HG02840 (cell line): ENCODE results near the gene GAGE1.
"Not testable (repeated sequence)": the region's sequence is repeated elsewhere in the genome, so short reads cannot be mapped to it uniquely, and the experiment has no call there.

Experiments
- ATAC-seq: cut with Tn5 transposase; IDR thresholded peaks from one replicate; pipeline ENCODE4 v1.9.1; 2021; ENCODE audit warnings: mild to moderate bottlenecking, moderate library complexity, moderate number of reproducible peaks; ENCODE audit not compliant: unreplicated experiment, low FRiP score

The GAGE1 gene, protein sequence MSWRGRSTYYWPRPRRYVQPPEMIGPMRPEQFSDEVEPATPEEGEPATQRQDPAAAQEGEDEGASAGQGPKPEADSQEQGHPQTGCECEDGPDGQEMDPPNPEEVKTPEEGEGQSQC

GRCh38 chrX:49598720-49599119 is at the start of gene GAGE1:
GAGE1 (plus strand) TSS chrX:49599020; CDS start chrX:49600175, 1,155 bp downstream.
- not testable (repeated sequence) for ATAC-seq

GRCh38 chrX:49550989-49551388 is 47.8 kb upstream of the GAGE1 start, which contains the start of gene GAGE12E:
GAGE12E (plus strand) TSS chrX:49551289; CDS start chrX:49552444, 1,155 bp downstream.
- ATAC-seq = not testable (repeated sequence)

DNA sequence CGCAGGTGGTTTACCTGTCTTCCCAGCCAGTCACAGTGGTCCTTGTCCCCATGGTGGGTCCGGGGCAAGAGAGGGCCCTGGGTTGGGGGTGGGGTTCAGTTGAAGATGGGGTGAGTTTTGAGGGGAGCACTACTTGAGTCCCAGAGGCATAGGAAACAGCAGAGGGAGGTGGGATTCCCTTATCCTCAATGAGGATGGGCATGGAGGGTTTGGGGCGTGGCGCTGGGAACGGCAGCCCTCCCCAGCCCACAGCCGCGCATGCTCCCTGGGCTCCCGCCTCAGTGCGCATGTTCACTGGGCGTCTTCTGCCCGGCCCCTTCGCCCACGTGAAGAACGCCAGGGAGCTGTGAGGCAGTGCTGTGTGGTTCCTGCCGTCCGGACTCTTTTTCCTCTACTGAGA is 38.3 kb upstream of the GAGE1 start, which contains the start of gene GAGE12F:
Gene GAGE12F (plus strand): TSS at position 301 of the 400 bp plus-strand sequence. CDS start 1,155 bp downstream, outside the sequence.
- ATAC-seq = not testable (repeated sequence)

GRCh38 chrX:49568728-49569127 is 30.1 kb upstream of the GAGE1 start:
- ATAC-seq = not testable (repeated sequence)

DNA sequence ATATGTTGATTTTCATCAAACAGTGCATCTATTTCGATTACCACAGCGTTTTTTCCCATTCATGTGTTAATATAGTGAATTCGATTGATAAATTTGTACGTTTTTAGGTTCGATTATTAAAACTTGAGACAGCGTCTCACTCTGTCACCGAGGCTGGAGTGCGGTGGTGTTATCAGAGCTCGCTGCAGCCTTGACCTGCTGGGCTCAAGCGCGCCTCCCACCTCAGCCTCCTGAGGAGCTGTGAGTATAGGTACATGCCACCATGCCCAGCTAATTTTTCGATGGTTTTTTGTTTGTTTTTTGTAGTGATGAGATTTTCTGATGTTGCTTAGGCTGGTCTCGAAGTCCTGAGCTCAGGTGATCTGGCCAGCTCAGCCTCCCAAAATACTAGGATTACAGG is 29.7 kb upstream of the GAGE1 start:
- not testable (repeated sequence) for ATAC-seq

- ATAC-seq = not testable (repeated sequence)
These were observed 28.7 kb upstream of the GAGE1 start, which contains the start of gene GAGE12G for GRCh38 chrX:49570100-49570499. GAGE12G (plus strand) TSS chrX:49570400; CDS start chrX:49571555, 1,155 bp downstream.

DNA sequence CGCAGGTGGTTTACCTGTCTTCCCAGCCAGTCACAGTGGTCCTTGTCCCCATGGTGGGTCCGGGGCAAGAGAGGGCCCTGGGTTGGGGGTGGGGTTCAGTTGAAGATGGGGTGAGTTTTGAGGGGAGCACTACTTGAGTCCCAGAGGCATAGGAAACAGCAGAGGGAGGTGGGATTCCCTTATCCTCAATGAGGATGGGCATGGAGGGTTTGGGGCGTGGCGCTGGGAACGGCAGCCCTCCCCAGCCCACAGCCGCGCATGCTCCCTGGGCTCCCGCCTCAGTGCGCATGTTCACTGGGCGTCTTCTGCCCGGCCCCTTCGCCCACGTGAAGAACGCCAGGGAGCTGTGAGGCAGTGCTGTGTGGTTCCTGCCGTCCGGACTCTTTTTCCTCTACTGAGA is 19.2 kb upstream of the GAGE1 start, which contains the start of gene GAGE12H:
Gene GAGE12H (plus strand): TSS at position 301 of the 400 bp plus-strand sequence. CDS start 1,155 bp downstream, outside the sequence.
- not testable (repeated sequence) for ATAC-seq

GRCh38 chrX:49589196-49589595 is 9.6 kb upstream of the GAGE1 start, which contains the start of gene GAGE2A:
GAGE2A (plus strand) TSS chrX:49589496; CDS start chrX:49590651, 1,155 bp downstream.
- not testable (repeated sequence) for ATAC-seq

DNA sequence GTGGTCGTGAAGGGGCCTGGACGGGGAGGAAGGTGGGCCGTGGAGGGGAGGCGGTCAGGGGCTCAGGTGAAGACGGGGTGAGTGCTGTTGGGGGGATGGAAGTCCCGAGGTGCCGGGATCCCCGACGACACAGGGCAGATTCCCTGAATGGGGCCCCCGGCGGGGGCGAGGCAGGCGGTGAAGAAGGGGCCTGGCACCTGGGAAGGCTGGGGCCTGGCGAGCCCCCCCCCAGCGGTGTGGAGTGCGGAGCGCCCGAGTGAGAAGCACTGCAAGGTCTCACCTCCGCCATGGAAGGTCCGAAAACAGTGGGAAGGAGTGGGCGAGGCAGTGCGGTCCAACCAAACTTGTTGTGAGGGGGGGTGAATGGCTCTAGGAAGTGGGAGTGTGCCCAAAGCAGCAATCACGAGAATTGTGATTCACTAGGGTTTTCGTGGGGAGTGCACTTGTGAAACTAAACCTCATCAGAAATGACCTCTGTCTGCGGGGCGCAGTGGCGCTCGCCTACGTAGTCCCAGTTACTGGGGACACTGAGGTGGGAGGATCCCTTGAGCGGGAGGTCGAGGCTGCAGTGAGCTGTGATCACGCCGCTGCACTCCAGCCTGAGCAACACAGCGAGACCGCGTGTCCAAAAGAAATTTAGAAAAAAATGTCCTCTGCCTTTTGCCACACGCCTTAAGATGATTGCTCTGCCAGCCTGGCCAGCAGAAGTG is 8.9 kb upstream of the GAGE1 start:
- ATAC-seq = not testable (repeated sequence)

GRCh38 chrX:49590488-49590887 is 8.3 kb upstream of the GAGE1 start:
- ATAC-seq = not testable (repeated sequence)

DNA sequence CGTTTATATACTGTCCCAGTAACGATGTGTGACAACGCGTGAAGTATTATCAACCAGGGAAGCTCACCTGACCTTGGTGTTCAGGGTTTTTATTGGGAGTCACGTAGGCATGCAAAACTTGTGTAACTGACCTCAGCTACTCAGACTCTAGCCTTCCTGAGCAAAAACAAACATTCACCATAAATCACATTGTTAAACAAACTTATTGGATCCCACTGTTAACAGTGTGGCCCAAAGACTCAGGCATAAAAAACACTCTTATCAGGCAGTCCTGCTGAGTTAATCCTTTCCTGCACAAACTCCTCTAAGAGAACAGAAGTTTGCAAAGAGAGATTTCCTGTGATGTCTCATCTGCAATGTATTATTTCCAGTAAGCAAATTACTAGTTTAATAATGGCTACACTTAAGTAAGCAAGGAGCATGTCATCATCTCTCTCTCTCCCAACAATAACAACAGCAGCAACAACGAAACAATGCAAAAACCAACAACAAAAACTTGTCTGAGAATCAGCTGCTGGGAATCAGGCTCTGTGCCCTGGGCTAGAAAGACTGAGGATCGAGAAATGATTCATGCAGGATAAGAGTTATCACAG is 12.0 kb downstream of the GAGE1 start:
- ATAC-seq = no peak

DNA sequence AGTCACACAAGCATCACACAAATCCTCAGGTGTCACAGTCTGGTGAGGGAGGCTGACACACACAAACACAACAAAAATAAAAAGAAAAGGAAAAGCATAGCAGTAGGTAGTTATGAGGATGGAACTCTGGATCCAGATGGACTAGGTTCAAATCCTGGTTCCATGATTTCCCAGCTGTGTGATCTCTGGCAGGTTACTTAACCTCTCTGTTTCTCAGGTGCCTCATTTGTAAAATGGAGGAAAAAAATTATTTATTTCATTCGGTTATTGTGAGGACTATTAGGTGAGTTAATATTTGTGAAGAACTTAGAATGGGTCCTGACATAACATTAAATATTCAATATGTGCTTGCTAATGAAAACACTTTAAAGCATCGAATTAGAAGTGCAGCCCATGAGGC is 19.8 kb downstream of the GAGE1 start:
- ATAC-seq = no peak

GRCh38 chrX:49627086-49627777 is 28.4 kb downstream of the GAGE1 start:
- ATAC-seq = no peak

- no peak for ATAC-seq
These were observed 46.3 kb downstream of the GAGE1 start for GRCh38 chrX:49644991-49645637.

DNA sequence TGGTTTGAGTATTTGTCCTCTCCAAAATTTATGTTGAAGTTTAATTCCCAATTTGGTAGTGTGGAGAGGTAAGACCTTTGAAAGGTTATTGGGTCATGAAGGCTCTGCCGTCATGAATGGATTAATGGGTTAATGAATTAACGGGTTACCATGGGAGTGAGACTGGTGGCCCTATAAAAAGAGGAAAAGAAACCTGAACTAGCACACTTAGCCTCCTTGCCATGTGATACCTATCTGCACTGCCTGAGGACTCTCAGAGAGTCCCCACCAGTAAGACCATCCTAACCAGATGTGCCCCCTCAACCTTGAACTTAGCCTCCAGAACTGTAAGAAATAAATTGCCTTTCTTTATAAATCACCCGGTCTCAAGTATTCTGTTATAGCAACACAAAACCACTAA is 57.7 kb downstream of the GAGE1 start:
- ATAC-seq = no peak
